Measurements from ENCODE around the gene TMEM263. TPM values are rescaled to one million over a fixed set of nuclear protein-coding genes. Genes with fewer than 3 reads are reported as not detected.

Gene TMEM263
- total and polyA plus RNA-seq, 9 of the 15 experiments (the other 6 are each of a cell fraction or from before 2014, with no cell fraction given): 12.6 to 36.7 (median 24.4) TPM

DNA sequence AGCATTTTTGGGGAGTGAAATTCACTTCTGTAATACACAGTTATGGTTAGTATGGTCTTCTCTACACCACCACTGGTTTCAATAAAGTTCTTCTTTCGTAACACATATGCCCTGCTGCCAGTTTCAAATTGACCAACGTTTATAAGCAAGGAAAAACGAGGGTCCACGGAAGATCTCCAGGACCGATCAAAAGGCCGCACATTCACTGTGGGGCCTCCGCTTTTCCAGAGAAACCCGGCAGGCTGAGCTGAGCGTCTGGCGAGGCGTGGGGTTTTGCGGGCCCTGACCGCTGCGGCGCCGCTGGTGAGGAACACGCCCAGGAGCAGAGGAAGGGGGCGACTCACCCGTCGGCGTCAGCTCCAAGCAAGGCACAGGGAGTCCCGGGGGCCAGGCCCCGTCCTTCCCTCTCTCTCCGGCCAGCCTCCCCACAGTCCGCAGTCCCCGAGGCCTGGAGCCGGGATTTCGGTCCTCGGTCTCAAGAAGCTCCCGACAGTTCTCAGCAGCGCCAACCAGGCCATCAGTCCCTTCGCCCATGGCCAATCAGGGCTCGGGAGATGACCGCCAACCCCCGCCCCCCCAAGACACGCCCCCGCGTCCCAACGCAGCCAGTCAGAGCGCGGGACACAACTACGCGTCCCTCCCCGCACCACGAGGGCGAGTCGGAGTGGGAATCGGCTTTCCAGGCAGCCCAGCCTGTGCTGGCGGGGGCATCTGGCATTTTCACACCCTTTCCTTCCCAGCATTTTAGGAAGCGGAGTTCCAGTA, 31.1 kb downstream of the TMEM263 start, which contains the start of gene MTERF2 (continued):
- TF ChIP-seq L3MBTL2 (IDR thresholded peaks at IDR 0.05): peak; percentile 95
- TF ChIP-seq HNRNPK (IDR thresholded peaks at IDR 0.05; ENCODE audit: low read depth, low read length, poor library complexity, severe bottlenecking): no peak
- TF ChIP-seq ZNF263 (CRISPR knock-in tag; IDR thresholded peaks at IDR 0.05; ENCODE audit: borderline replicate concordance): no peak
- TF ChIP-seq TAF9B (IDR thresholded peaks at IDR 0.05; ENCODE audit: partially characterized antibody): no peak
- TF ChIP-seq GTF2E2 (tag; IDR thresholded peaks at IDR 0.05): no peak
- peak; percentile 57; the same call in 1 of the 2 replicates for TF ChIP-seq ZBTB17 (CRISPR knock-in tag; IDR thresholded peaks at IDR 0.05)
- no peak for TF ChIP-seq PYGO2 (tag; IDR thresholded peaks at IDR 0.05)
- TF ChIP-seq, protein P1, sequence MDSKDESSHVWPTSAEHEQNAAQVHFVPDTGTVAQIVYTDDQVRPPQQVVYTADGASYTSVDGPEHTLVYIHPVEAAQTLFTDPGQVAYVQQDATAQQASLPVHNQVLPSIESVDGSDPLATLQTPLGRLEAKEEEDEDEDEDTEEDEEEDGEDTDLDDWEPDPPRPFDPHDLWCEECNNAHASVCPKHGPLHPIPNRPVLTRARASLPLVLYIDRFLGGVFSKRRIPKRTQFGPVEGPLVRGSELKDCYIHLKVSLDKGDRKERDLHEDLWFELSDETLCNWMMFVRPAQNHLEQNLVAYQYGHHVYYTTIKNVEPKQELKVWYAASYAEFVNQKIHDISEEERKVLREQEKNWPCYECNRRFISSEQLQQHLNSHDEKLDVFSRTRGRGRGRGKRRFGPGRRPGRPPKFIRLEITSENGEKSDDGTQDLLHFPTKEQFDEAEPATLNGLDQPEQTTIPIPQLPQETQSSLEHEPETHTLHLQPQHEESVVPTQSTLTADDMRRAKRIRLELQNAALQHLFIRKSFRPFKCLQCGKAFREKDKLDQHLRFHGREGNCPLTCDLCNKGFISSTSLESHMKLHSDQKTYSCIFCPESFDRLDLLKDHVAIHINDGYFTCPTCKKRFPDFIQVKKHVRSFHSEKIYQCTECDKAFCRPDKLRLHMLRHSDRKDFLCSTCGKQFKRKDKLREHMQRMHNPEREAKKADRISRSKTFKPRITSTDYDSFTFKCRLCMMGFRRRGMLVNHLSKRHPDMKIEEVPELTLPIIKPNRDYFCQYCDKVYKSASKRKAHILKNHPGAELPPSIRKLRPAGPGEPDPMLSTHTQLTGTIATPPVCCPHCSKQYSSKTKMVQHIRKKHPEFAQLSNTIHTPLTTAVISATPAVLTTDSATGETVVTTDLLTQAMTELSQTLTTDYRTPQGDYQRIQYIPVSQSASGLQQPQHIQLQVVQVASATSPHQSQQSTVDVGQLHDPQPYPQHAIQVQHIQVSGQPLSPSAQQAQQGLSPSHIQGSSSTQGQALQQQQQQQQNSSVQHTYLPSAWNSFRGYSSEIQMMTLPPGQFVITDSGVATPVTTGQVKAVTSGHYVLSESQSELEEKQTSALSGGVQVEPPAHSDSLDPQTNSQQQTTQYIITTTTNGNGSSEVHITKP (IDR thresholded peaks at IDR 0.05; ENCODE audit: partially characterized antibody): peak; percentile 27
- no peak for TF ChIP-seq TGIF2 (CRISPR knock-in tag; IDR thresholded peaks at IDR 0.05)
- TF ChIP-seq NFE2L1 (tag; IDR thresholded peaks at IDR 0.05; ENCODE audit: borderline replicate concordance, low read depth): no peak
- no peak for TF ChIP-seq CHD4 (IDR thresholded peaks at IDR 0.05; ENCODE audit: insufficient read depth, insufficient replicate concordance, low read depth, low read length, poor library complexity, severe bottlenecking)
- TF ChIP-seq MCM3 (IDR thresholded peaks at IDR 0.05): no peak
- no peak for TF ChIP-seq STAT5A (IDR thresholded peaks at IDR 0.05; ENCODE audit: borderline replicate concordance, low read length)
- TF ChIP-seq, protein P2, sequence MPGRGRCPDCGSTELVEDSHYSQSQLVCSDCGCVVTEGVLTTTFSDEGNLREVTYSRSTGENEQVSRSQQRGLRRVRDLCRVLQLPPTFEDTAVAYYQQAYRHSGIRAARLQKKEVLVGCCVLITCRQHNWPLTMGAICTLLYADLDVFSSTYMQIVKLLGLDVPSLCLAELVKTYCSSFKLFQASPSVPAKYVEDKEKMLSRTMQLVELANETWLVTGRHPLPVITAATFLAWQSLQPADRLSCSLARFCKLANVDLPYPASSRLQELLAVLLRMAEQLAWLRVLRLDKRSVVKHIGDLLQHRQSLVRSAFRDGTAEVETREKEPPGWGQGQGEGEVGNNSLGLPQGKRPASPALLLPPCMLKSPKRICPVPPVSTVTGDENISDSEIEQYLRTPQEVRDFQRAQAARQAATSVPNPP (IDR thresholded peaks at IDR 0.05; ENCODE audit: borderline replicate concordance, insufficient read depth, insufficient read length): no peak
- no peak for TF ChIP-seq TSHZ1 (CRISPR knock-in tag; IDR thresholded peaks at IDR 0.05)
- TF ChIP-seq NR2F6 (CRISPR knock-in tag; IDR thresholded peaks at IDR 0.05): no peak
- peak; percentile 65; the same call in 1 of the 2 replicates for TF ChIP-seq ZFP91 (CRISPR knock-in tag; IDR thresholded peaks at IDR 0.05)
